HG03442 (cell line): ENCODE results near the gene ZG16.

Experiments used
- ATAC-seq: cut with Tn5 transposase; IDR thresholded peaks from one replicate; pipeline ENCODE4 v1.9.1; 2021; ENCODE audit warnings: mild to moderate bottlenecking, moderate library complexity; ENCODE audit not compliant: unreplicated experiment

ZG16 gene

DNA sequence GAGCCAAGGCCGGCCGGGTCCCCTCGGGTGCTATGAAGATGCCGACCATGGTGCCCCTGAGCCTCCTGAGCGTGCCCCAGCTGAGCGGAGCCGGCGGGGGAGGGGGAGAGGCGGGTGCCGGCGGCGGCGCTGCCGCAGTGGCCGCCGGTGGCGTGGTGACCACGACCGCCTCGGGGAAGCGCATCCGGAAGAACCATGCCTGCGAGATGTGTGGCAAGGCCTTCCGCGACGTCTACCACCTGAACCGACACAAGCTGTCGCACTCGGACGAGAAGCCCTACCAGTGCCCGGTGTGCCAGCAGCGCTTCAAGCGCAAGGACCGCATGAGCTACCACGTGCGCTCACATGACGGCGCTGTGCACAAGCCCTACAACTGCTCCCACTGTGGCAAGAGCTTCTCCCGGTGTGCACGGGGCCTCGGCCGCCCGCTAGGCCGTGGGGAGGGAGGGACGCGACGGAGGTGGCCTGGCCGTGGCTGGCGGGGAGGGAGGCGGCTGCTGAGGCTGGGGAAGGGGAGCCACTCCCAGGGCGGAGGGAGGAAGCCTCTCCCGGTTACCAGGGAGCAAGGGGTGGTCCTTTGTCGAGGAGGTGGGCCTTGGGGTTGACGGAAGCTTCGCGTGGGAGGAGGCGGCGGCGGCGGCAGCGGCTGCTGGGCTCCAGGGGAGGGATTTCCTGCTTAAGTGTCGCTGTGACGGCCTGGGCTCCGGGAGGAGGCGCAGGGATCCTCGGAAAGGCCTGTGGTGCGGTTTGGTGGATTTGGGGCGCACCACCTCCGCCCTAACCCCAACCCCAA lies 29.6 kb downstream of the ZG16 start:
- ATAC-seq, result no peak

DNA sequence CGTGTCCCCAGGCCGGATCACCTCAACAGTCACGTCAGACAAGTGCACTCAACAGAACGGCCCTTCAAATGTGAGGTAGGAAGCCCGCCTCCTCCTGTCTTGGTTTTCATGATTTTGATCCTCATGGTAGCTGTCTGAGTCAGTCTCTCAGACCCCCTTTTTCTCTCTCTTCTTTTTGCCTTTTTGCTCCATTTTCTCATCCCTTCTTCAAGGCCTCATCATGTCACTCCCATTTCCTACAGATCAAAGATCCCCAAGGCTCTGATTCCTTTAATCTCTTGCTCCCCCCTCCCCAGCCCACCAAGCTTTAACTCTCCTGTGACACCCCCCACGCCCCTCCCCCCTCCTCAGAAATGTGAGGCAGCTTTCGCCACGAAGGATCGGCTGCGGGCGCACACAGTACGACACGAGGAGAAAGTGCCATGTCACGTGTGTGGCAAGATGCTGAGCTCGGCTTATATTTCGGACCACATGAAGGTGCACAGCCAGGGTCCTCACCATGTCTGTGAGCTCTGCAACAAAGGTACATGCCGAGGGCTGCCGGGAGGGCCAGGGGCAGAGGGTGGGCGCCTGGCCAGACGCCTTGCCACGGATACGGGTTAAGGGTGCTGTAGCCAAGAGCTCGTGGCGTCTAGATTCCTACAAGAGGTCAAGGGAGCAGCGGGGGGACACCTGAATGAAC lies 30.3 kb downstream of the ZG16 start:
- ATAC-seq, result no peak

DNA sequence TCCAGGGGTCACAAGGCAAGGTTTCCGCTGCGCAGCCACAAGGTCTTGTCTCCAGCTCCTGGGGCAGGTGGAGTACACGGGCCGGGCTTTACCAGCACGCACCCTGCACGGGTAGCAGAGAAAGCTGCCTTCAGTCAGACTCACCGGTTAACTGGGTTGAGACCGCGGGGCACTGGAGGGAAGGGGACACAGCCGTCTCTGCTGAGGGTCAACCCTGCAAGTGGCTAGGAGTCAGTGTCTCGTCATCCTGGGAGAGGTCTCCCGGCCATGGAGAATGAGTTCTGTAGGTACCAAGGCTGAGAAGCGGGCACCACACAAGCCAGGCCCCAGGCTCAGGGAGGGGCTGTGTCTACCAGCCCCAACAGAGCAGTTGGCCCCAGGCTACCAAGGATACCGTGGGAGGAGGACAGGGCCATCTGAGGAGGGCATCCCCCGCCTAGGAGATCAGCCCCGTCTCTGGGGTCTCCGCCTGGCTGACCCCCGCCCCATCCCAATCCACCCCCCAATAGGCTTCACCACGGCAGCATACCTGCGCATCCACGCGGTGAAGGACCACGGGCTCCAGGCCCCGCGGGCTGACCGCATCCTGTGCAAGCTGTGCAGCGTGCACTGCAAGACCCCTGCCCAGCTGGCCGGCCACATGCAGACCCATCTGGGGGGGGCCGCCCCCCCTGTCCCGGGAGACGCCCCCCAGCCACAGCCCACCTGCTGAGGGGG lies 31.1 kb downstream of the ZG16 start:
- no peak for ATAC-seq

DNA sequence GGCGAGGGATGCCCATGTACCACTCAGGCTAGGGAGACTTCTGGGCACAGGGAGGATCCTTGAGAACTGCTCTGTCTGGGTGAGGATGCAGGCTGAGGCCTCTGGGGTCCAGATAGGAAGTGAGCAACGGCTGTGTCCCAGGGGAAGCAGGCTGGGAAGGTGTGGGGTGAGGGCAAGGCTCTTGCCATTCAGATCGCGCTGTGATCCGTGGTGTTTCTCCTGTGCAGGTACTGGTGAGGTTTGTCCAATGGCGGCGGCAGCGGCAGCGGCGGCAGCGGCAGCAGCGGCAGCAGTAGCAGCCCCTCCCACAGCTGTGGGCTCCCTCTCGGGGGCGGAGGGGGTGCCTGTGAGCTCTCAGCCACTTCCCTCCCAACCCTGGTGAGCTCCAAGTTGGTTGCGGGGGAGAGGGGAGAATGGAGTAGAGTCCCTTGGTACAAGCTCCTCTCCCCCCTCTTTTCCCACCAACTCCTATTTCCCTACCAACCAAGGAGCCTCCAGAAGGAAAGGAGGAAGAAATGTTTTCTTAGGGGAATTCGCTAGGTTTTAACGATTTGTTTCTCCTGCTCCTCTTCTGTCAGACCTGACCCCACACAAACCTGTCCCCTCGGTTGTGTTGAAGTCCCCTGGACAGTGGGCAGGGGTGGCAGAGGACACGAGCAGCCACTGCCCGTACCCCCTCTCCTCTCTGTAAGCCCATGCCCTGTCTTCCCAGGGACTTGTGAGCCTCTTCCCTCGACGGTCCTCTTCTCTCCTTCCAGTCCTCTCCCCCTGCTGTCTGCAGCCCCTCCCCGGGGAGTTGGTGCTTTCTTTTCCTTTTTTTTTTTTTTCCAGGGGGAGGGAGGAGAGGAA lies 32.0 kb downstream of the ZG16 start:
- no peak for ATAC-seq

DNA sequence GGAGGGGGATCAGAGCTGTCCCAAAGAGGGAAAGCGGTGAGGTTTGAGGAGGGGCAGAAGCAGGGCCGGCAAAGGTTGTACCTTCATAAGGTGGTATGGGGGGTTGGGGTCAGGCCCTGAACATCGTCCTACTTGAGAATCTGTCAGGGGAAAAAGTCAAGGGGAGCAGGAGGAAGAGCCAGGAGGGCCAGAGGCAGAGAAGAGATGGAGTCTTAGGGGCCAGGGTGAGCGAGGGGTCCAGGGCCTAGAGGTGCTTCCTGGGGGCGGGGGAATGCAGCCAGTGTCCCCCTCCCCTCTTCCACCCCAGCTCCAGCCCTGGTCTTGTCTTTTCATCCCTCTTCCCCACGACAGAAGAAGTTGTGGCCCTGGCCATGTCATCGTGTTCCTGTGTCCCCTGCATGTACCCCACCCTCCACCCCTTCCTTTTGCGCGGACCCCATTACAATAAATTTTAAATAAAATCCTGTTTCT lies 32.7 kb downstream of the ZG16 start:
- no peak for ATAC-seq

DNA sequence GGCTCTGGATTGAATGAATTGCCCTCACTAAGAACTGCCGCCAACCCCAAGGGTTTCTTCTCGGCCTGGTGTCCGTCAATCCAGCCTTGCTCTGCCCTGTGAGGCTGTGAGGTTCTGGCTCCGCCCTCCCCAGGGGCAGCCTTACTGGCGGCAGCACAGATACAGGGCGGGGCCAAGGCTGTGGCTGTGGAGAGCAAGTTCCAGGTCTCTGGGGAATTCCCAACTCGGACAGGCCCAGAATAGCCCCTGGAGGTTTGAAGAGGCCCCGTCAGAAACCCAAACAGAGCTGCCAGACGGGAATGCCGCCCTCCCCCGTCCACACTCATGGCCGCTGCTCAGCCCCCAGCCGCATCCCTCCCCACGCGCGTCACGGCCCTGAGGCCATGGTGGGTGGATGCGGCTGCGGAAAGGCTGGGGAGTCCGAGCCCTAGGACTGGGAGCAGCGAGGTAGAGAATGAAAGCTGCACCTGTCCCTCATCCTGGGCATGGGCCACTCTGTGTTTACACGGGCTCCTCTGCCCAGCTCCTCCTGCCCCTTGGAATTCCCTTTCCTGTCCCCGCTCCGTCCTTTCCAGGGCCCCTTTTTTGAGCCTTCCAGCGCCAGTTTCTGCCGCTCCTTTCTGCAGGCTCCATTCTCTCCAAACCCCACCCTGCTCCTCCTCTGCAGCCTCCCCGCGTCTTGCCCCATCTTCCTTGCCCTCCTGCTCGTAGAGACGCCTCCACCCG lies 33.3 kb downstream of the ZG16 start:
- ATAC-seq, result peak; percentile 35

DNA sequence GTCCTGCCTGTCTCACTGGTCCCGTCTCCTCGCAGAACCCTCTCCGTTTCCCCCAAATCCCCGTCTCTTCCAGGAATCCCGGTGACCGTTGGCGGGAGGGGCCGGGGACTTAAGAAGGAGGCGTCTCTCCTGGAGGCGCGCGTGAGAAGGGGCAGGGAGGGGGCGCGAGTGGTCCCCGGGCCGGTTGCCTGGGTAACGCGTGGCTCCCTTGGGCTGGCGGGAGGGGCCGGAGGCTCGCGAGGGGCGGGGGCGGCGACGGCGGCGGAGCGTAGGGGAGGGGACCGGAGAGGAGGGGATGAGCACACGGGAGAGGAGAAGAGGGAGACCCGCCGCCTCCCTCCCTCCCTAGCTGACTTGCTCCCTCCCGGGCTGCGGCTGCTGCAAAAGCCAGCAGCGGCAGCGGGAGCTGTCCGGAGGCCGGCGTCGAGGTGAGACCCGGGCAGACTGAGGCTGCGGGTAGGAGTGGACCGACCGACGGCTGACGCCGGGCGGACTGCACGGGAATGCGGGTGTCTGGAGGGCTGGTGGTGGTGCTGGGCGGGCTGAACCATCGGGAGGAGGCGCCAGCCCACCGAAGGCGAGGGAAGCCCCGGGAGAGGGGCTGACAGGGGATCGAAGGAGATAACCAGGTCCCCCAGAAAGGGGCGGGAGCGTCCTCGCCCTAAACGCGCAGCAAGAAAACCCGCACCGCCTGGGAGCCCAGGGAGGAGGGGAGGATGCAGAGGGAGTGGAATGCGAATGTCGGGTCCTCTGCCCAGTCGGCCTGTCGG lies 34.0 kb downstream of the ZG16 start, which contains the start of gene PRRT2:
Gene PRRT2, plus strand, starts transcription at position 298 of the 770 bp plus-strand sequence. CDS start 862 bp downstream, outside the sequence.
- no peak for ATAC-seq

DNA sequence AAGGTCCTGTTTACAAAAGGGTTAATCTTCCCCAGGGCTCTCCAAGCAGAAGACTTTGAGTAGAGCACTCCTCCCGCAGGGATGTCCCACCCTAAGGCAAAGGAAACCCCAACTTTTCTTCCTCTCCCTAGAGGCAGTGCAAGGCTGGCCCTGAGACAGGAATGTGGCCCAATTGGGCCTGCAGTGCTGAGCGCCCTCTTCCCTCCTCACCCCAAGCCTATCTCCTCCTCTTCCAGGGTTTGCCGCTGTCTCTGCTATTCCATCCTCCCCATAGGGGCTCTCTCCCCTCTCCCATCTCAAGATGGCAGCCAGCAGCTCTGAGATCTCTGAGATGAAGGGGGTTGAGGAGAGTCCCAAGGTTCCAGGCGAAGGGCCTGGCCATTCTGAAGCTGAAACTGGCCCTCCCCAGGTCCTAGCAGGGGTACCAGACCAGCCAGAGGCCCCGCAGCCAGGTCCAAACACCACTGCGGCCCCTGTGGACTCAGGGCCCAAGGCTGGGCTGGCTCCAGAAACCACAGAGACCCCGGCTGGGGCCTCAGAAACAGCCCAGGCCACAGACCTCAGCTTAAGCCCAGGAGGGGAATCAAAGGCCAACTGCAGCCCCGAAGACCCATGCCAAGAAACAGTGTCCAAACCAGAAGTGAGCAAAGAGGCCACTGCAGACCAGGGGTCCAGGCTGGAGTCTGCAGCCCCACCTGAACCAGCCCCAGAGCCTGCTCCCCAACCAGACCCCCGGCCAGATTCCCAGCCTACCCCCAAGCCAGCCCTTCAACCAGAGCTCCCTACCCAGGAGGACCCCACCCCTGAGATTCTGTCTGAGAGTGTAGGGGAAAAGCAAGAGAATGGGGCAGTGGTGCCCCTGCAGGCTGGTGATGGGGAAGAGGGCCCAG lies 34.9 kb downstream of the ZG16 start:
- no peak for ATAC-seq

DNA sequence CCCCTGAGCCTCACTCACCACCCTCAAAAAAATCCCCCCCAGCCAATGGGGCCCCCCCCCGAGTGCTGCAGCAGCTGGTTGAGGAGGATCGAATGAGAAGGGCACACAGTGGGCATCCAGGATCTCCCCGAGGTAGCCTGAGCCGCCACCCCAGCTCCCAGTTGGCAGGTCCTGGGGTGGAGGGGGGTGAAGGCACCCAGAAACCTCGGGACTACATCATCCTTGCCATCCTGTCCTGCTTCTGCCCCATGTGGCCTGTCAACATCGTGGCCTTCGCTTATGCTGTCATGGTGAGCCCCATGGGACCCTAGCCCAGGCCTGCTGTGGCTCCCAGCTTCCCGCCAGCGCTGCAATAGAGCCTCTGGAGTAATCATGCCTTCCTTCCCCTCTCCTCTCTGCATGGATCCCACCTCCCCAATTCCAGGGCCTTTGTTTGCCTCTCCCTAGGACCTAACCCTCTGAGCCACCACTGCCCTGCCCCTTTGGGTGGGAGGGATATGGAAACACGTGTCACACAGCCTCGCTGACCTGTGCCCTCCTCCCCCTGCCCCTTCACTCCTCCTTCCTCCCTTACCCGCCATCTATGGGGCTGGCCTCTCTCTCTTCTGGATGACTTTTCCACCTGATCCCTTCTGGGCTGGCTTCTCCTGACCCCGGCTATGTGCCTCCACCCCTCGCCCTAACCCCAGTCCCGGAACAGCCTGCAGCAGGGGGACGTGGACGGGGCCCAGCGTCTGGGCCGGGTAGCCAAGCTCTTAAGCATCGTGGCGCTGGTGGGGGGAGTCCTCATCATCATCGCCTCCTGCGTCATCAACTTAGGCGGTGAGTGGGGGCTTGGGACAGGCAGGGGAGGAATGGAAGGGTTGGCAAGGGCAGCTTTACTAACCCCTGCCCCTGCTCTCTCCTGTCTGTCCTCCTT lies 35.8 kb downstream of the ZG16 start:
- ATAC-seq, result no peak

DNA sequence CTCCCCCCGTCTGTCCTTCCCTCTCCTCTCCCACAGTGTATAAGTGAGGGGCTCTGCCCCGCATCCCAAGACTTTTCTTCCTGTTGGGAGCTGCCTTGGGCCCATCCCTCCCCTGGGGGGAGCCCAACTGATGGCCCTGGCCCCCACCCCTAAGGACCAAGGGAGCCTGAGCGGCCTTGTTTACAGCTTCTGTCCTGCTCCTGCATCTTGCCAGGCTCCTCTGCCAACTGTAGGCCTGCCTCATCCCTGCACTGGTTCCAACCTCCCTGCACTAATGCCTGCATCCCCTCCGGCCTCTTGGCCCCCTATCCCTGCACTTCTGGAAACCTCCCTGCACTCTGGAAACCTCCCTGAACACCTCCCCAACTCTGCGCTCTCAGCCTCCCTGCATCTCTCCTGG lies 36.5 kb downstream of the ZG16 start:
- ATAC-seq, result no peak

DNA sequence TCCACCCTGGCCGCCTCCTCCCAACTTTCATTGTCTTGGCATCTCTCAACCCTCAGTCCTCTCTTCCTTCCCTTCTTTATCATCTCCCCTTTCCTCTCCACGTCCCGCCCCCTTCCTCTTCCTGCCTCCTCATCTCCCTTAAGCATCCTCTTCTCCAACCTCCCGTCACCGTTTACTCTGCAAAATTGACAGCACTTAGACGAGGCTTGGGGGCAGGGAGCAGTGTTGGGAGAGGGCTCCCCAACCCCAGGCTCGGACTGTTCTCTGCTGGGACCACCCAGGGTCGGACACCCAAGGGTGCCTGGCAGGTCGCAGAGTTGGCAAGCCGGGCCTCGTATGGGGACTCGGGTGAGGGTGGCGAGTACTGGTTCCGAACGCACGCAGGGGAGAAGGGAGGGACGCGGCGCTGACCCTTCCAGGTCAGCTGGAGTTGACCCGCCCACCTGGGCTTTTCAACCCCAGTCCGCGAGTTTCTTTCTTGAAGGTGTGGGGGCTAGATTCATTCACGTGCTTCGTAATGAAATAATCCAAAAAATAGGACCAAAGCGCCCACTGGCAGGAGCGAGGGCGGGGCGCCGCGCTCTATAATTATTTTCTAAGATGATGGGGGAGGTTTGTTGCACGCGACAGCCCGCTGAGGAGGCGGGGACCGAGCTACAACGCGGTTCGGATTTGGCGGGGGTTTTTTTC lies 37.1 kb downstream of the ZG16 start:
- ATAC-seq, result no peak

DNA sequence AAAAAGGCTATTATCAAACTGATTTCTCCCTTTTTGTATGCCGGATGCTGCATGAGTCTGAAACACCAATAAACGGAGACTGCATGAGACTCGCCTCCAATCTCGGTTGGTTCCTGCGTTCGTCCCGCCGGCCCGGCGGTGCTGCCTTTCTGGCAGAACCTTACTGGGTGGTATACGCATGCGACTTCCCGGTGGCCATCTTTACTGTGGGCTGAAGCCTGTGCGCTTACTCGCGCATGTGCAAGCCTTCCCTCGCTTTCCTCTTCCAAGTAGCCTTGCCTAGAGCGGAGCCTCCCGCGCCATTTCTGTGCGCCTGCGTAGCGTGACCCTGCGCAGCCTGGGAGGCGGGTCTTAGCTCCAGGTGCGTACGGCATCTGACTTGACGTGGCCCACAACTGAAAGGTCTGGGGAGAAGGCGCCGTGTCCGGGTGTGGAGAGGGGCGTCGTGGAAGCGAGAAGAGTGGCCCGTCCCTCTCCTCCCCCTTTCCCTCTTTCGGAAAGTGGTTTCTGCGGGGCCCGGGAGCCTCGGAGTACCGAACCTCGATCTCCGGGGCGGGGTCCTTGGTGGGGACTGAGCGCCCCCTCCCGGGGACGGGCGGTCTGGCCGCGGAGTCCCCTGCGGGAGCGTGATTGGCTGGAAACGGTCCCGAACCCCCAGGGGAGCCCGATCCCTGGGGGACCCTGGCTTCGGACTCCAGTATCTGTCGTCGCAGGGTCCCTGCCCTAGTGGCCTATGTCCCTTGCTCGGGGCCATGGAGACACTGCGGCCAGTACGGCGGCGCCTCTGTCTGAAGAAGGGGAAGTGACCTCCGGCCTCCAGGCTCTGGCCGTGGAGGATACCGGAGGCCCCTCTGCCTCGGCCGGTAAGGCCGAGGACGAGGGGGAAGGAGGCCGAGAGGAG lies 38.0 kb downstream of the ZG16 start, which contains the start of gene PAGR1:
Gene PAGR1, plus strand, starts transcription at position 360 of the 901 bp plus-strand sequence. Its CDS starts 374 bp downstream, at position 734.
- peak; percentile 47 for ATAC-seq

DNA sequence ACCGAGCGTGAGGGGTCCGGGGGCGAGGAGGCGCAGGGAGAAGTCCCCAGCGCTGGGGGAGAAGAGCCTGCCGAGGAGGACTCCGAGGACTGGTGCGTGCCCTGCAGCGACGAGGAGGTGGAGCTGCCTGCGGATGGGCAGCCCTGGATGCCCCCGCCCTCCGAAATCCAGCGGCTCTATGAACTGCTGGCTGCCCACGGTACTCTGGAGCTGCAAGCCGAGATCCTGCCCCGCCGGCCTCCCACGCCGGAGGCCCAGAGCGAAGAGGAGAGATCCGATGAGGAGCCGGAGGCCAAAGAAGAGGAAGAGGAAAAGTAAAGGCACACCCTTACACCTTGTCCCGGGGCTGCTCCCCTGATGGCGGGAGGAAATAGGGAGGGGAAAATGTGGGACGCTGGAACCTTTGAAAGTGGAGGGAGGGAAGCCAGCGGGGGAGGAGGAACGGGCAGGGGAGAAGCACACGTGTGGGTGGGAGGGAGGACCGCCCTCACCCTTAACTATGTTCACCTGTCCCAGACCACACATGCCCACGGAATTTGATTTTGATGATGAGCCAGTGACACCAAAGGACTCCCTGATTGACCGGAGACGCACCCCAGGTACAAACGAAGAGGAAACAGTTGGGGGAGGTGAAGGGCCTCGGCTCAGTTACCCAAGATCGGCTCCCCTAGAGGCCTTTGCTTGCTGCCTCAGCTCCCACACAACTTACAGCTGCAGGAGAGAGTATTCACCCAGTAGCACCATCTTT lies 38.8 kb downstream of the ZG16 start:
- ATAC-seq, result peak; percentile 18

DNA sequence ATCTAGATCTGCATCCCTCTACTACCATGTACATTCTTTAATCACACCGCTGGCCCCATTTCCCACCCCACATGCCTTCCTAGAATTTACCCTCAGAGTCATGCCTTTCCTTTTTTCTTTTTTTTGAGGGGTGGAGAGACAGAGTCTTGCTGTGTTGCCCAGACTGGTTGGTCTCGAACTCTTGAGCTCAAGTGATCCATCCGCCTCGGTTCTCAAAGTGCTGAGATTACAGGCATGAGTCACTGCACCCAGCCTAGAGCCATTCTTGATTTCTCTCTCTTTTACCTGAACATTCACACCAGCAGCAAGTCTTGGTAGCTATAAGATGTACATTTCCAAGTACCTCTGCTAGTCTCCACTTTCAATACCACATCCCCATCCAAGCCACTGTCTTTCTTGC lies 40.0 kb downstream of the ZG16 start:
- no peak for ATAC-seq

DNA sequence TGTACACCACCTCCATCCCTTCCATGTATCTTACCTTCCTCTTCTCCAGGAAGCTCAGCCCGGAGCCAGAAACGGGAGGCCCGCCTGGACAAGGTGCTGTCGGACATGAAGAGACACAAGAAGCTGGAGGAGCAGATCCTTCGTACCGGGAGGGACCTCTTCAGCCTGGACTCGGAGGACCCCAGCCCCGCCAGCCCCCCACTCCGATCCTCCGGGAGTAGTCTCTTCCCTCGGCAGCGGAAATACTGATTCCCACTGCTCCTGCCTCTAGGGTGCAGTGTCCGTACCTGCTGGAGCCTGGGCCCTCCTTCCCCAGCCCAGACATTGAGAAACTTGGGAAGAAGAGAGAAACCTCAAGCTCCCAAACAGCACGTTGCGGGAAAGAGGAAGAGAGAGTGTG lies 41.5 kb downstream of the ZG16 start:
- no peak for ATAC-seq
